PC-9 (cell line): ENCODE measurements around the gene KIAA0232. TPM values are rescaled to one million over a fixed set of nuclear protein-coding genes. Genes with fewer than 3 reads are reported as not detected.

Experiments
- BruUV-seq: library from RNA; stranded (reverse); fragments of 400-500 nt; replicated peaks from 2 replicates; lab custom pipeline; 2021; lab: Mats Ljungman, UMichigan
- CTCF ChIA-PET: fragments of 300-600 bp; sonication (Branson Sonifier 250); formaldehyde crosslinking; loops from one replicate; lab custom pipeline; 2022; ENCODE audit warnings: antibody characterized with exemption; lab: Charles Lee
- POLR2A ChIA-PET: fragments of 300-600 bp; sonication (Branson Sonifier 250); formaldehyde crosslinking; loops from one replicate; lab custom pipeline; 2022; ENCODE audit warnings: antibody characterized with exemption; ENCODE audit not compliant: unreplicated experiment; lab: Charles Lee
- DNase-seq, 2 experiments: peaks; one replicate each; pipeline versions ENCODE4 v3.0.0 to v3.0.0-alpha.2; 2015 to 2022; ENCODE audit warnings: mixed read lengths in 1 of 2
- H2AFZ ChIP-seq: fragments of 200-600 bp; sonication (generic); 2 replicates; pipeline ENCODE4 v1.8.1; 2017; ENCODE audit warnings: antibody characterized with exemption
- H3F3A ChIP-seq: fragments of 200-600 bp; sonication (generic); 2 replicates; pipeline ENCODE4 v1.8.1; 2017; ENCODE audit warnings: antibody characterized with exemption, mild to moderate bottlenecking, low read depth; ENCODE audit not compliant: insufficient read depth
- H3K27ac ChIP-seq: fragments of 200-600 bp; sonication (generic); 2 replicates; pipeline ENCODE4 v1.6.1; 2016; ENCODE audit warnings: mixed run types
- H3K27me3 ChIP-seq: fragments of 200-600 bp; sonication (generic); 2 replicates; pipeline ENCODE4 v1.6.1; 2016; ENCODE audit warnings: low read depth, mixed run types; ENCODE audit not compliant: insufficient read depth
- H3K36me3 ChIP-seq: fragments of 200-600 bp; sonication (generic); 2 replicates; pipeline ENCODE4 v1.6.1; 2016; ENCODE audit warnings: low read depth, mixed run types
- H3K4me1 ChIP-seq: fragments of 200-600 bp; sonication (generic); replicated peaks from 2 replicates; pipeline ENCODE4 v1.6.1; 2016; ENCODE audit warnings: mixed run types; ENCODE audit not compliant: insufficient read depth
- H3K4me2 ChIP-seq: fragments of 200-600 bp; sonication (generic); 2 replicates; pipeline ENCODE4 v1.6.1; 2017; ENCODE audit warnings: mixed run types
- H3K4me3 ChIP-seq: fragments of 200-600 bp; sonication (generic); 2 replicates; pipeline ENCODE4 v1.6.1; 2016; ENCODE audit warnings: mixed run types
- H3K79me2 ChIP-seq: fragments of 200-600 bp; sonication (generic); 2 replicates; pipeline ENCODE4 v1.6.1; 2017; ENCODE audit warnings: low read depth, mixed run types
- H3K9me2 ChIP-seq: fragments of 200-600 bp; sonication (generic); 2 replicates; pipeline ENCODE4 v1.8.1; 2017; ENCODE audit warnings: mild to moderate bottlenecking; ENCODE audit not compliant: insufficient read depth
- H3K9me3 ChIP-seq: fragments of 200-600 bp; sonication (generic); 2 replicates; pipeline ENCODE4 v1.8.1; 2016; ENCODE audit warnings: low read depth; ENCODE audit not compliant: insufficient read depth
- H4K20me1 ChIP-seq: fragments of 200-600 bp; sonication (generic); 2 replicates; pipeline ENCODE4 v1.8.1; 2017; ENCODE audit not compliant: insufficient read depth
- CTCF ChIP-seq: fragments of 200-600 bp; sonication (generic); conservative IDR thresholded peaks from 2 replicates; pipeline ENCODE4 v1.6.1; 2017; ENCODE audit warnings: mixed run types, antibody characterized with exemption, mild to moderate bottlenecking, moderate library complexity
- EZH2 ChIP-seq: fragments of 200-600 bp; sonication (generic); IDR thresholded peaks from 2 replicates; pipeline ENCODE4 v1.8.0; 2017; ENCODE audit warnings: antibody characterized with exemption, low read depth
- intact Hi-C: fragments of 100-400 bp; cut with micrococcal nuclease; formaldehyde crosslinking; loops from one replicate; pipeline ENCODE4 v1.10.0; 2022; ENCODE audit not compliant: unreplicated experiment
- total RNA-seq: library from RNA; stranded (reverse); gene quantifications from 2 replicates; pipeline ENCODE4 v1.2.3, GENCODE V29; 2021

Gene KIAA0232
- total RNA-seq, 1 experiment from 2014 or later, result 24.7 TPM

- H3K36me3 ChIP-seq, result peaks cover 7% of the 10 kb centered on the region; the same call in 1 of the 2 replicates
- no peaks in the 10 kb centered on the region for H3K9me3 ChIP-seq
- no peaks in the 10 kb centered on the region for H3K9me2 ChIP-seq
- no peak overlapping the region for H3K4me3 ChIP-seq
- peaks cover 27% of the 10 kb centered on the region for H4K20me1 ChIP-seq
- ChIA-PET CTCF (no interaction called here), POLR2A (no interaction called here)
- peaks cover 88% of the 10 kb centered on the region for H3K79me2 ChIP-seq
- intact Hi-C loops, result no loop called here
- DNase-seq, result no peak
- H2AFZ ChIP-seq, result no peak overlapping the region
- BruUV-seq, result no TSS peak
- no peaks in the 10 kb centered on the region for H3K27me3 ChIP-seq
- H3F3A ChIP-seq, result 0 out of 2 replicates have a peak, but pooled peaks cover 4% of the 10 kb centered on the region
- H3K27ac ChIP-seq, result no peak overlapping the region
- peaks cover 6% of the 10 kb centered on the region for H3K4me1 ChIP-seq
- TF ChIP-seq EZH2, result no peak
- no peak for TF ChIP-seq CTCF
- H3K4me2 ChIP-seq, result no peak overlapping the region
These were observed 25.7 kb downstream of the KIAA0232 start for GRCh38 chr4:6808259-6808658.

GRCh38 chr4:6811165-6811564 lies 28.6 kb downstream of the KIAA0232 start:
- Histone ChIP-seq H3K36me3 (peaks cover 3% of the 10 kb centered on the region; the same call in 1 of the 2 replicates), H3K27ac (no peak overlapping the region), H3K79me2 (peaks cover 81% of the 10 kb centered on the region), H3K9me2 (no peaks in the 10 kb centered on the region), H3F3A (0 out of 2 replicates have a peak, but pooled peaks cover 7% of the 10 kb centered on the region), H4K20me1 (peaks cover 17% of the 10 kb centered on the region), H3K27me3 (no peaks in the 10 kb centered on the region), H3K9me3 (no peaks in the 10 kb centered on the region), H3K4me3 (no peak overlapping the region), H3K4me2 (no peak overlapping the region), H2AFZ (no peak overlapping the region), H3K4me1 (peaks cover 6% of the 10 kb centered on the region)
- DNase-seq, result no peak
- POLR2A ChIA-PET, result no interaction called here
- intact Hi-C loops, result no loop called here
- TF ChIP-seq EZH2, result no peak
- no peak for TF ChIP-seq CTCF
- no TSS peak for BruUV-seq
- CTCF ChIA-PET, result no interaction called here

GRCh38 chr4:6812766-6813165 lies 30.2 kb downstream of the KIAA0232 start:
- H3K4me2 ChIP-seq, result no peak overlapping the region
- H3K4me1 ChIP-seq, result no peaks in the 10 kb centered on the region; the same call in 1 of the 2 replicates
- CTCF ChIA-PET, result no interaction called here
- no peak overlapping the region for H2AFZ ChIP-seq
- no peaks in the 10 kb centered on the region for H3K36me3 ChIP-seq
- BruUV-seq, result no TSS peak
- DNase-seq, result no peak
- H3K79me2 ChIP-seq, result peaks cover 82% of the 10 kb centered on the region
- POLR2A ChIA-PET, result no interaction called here
- H3K27ac ChIP-seq, result no peak overlapping the region
- no peak for TF ChIP-seq CTCF
- no peak for TF ChIP-seq EZH2
- no peaks in the 10 kb centered on the region for H3K27me3 ChIP-seq
- intact Hi-C loops, result no loop called here
- H3F3A ChIP-seq, result 0 out of 2 replicates have a peak, but pooled peaks cover 7% of the 10 kb centered on the region
- no peaks in the 10 kb centered on the region for H3K9me3 ChIP-seq
- H3K4me3 ChIP-seq, result no peak overlapping the region
- peaks cover 23% of the 10 kb centered on the region for H4K20me1 ChIP-seq
- H3K9me2 ChIP-seq, result no peaks in the 10 kb centered on the region
